CD4-positive, alpha-beta T cell (primary cell): ENCODE measurements around the gene UBE3B. TPM values are rescaled to one million over a fixed set of nuclear protein-coding genes. Genes with fewer than 3 reads are reported as not detected.

ENCODE experiments used
- ATAC-seq: fragments of 200-7000 bp; cut with Tn5 transposase; one replicate; pipeline ENCODE4 v1.10.0; 2022; ENCODE audit warnings: mild to moderate bottlenecking; ENCODE audit not compliant: poor library complexity
- CTCF ChIA-PET: fragments of 350-600 bp; sonication (Branson Sonifier 250); formaldehyde crosslinking; loops from one replicate; lab custom pipeline; 2021; ENCODE audit warnings: antibody characterized with exemption, inconsistent platforms; lab: Charles Lee
- POLR2A ChIA-PET: fragments of 350-600 bp; sonication (Branson Sonifier 250); formaldehyde crosslinking; loops from one replicate; lab custom pipeline; 2021; ENCODE audit warnings: antibody characterized with exemption, inconsistent platforms; lab: Charles Lee
- DNase-seq, 14 experiments: peaks; one replicate each; pipeline ENCODE4 v3.0.0-alpha.2; 2013 to 2020; ENCODE audit warnings: mixed read lengths in 2 of 14
- H3K27ac ChIP-seq, 2 donors: one replicate each; pipeline versions ENCODE4 v1.5.1 to v1.7.0; 2013; ENCODE audit warnings: low read length in 2 of 2, low read depth in 1 of 2, mild to moderate bottlenecking in 1 of 2
- H3K27me3 ChIP-seq, 2 experiments: 1 replicate in 1 of 2; 2 replicates in 1 of 2; pipeline versions ENCODE4 v1.6.1 to v1.7.0; 2013; ENCODE audit warnings: low read length in 2 of 2, control low read depth in 1 of 2, mild to moderate bottlenecking in 1 of 2, moderate library complexity in 1 of 2; ENCODE audit not compliant: insufficient read depth in 2 of 2, control insufficient read depth in 1 of 2
- H3K36me3 ChIP-seq: one replicate; pipeline ENCODE4 v1.6.1; 2013; ENCODE audit warnings: low read length, control low read depth; ENCODE audit not compliant: insufficient read depth
- H3K4me1 ChIP-seq: one replicate; pipeline ENCODE4 v1.6.1; 2013; ENCODE audit warnings: low read length, control low read depth; ENCODE audit not compliant: insufficient read depth
- H3K4me3 ChIP-seq: one replicate; pipeline ENCODE4 v1.5.1; 2013; ENCODE audit warnings: mild to moderate bottlenecking, low read length, moderate library complexity
- H3K9me3 ChIP-seq, 2 experiments: 1 replicate in 1 of 2; 2 replicates in 1 of 2; pipeline versions ENCODE4 v1.6.1 to v1.7.0; 2013; ENCODE audit warnings: low read length in 2 of 2, mild to moderate bottlenecking in 2 of 2, control low read depth in 1 of 2, moderate library complexity in 1 of 2; ENCODE audit not compliant: control insufficient read depth in 1 of 2, insufficient read depth in 1 of 2
- H3K27ac Mint-ChIP-seq: one replicate; pipeline ENCODE4 v1.8.0; 2020; ENCODE audit warnings: mixed read lengths
- H3K27me3 Mint-ChIP-seq: one replicate; pipeline ENCODE4 v1.8.0; 2021; ENCODE audit warnings: mixed read lengths
- H3K36me3 Mint-ChIP-seq: one replicate; pipeline ENCODE4 v1.8.0; 2021; ENCODE audit warnings: low read depth, mixed read lengths
- H3K4me1 Mint-ChIP-seq: one replicate; pipeline ENCODE4 v1.8.0; 2021; ENCODE audit warnings: low read depth, mixed read lengths
- H3K4me3 Mint-ChIP-seq: one replicate; pipeline ENCODE4 v1.8.0; 2020; ENCODE audit warnings: mild to moderate bottlenecking, mixed read lengths
- H3K9me3 Mint-ChIP-seq: one replicate; pipeline ENCODE4 v1.8.0; 2020; ENCODE audit warnings: mixed read lengths
- CTCF ChIP-seq: fragments of 200-600 bp; IDR thresholded peaks from one replicate; pipeline ENCODE4 v1.8.0; 2022; ENCODE audit warnings: antibody characterized with exemption, mild to moderate bottlenecking
- intact Hi-C, 2 experiments: fragments of 100-400 bp; cut with DNase I in 1 of 2; cut with micrococcal nuclease in 1 of 2; formaldehyde crosslinking; loops; one replicate each; pipeline versions ENCODE4 v1.15.1 to v1.9.0; 2023 to 2025; cut with DNase I, micrococcal nuclease
- total RNA-seq, 174 experiments: library from RNA in 2 of 174; stranded (reverse) in 2 of 174; gene quantifications; one replicate each; pipeline ENCODE4 v1.2.3 and lab custom pipeline; 2021 to 2026

The UBE3B gene
- total RNA-seq, 2 experiments from 2014 or later: 17.2 to 19.9 TPM

GRCh38 chr12:109547286-109547685, 69.9 kb downstream of the UBE3B start:
- H3K9me3 Mint-ChIP-seq: no peaks in the 10 kb centered on the region
- Histone ChIP-seq H3K9me3 (no peaks in the 10 kb centered on the region), H3K4me1 (peaks cover 15% of the 10 kb centered on the region), H3K4me3 (no peak overlapping the region), H3K36me3 (no peaks in the 10 kb centered on the region), H3K27ac (no peak overlapping the region), H3K27me3 (peaks cover 0 to 12% of the 10 kb centered on the region in 2 experiments)
- H3K4me1 Mint-ChIP-seq: peaks cover 8% of the 10 kb centered on the region
- POLR2A ChIA-PET: no interaction called here
- no peak overlapping the region for H3K4me3 Mint-ChIP-seq
- no peak for TF ChIP-seq CTCF
- no peaks in the 10 kb centered on the region for H3K36me3 Mint-ChIP-seq
- DNase-seq: no peak
- peaks cover 20% of the 10 kb centered on the region for H3K27me3 Mint-ChIP-seq
- CTCF ChIA-PET: no interaction called here
- intact Hi-C loops: no loop called here
- H3K27ac Mint-ChIP-seq: no peak overlapping the region
- no peak for ATAC-seq

- intact Hi-C loops: no loop called here
- Histone ChIP-seq H3K9me3 (no peaks in the 10 kb centered on the region), H3K27ac (no peak overlapping the region), H3K36me3 (no peaks in the 10 kb centered on the region), H3K4me1 (peaks cover 15% of the 10 kb centered on the region), H3K27me3 (peaks cover 0 to 12% of the 10 kb centered on the region in 2 experiments), H3K4me3 (no peak overlapping the region)
- Mint-ChIP-seq H3K27ac (no peak overlapping the region), H3K36me3 (no peaks in the 10 kb centered on the region), H3K4me3 (no peak overlapping the region), H3K4me1 (peaks cover 8% of the 10 kb centered on the region), H3K9me3 (no peaks in the 10 kb centered on the region), H3K27me3 (peaks cover 20% of the 10 kb centered on the region)
- POLR2A ChIA-PET: no interaction called here
- ATAC-seq (no peak), DNase-seq (no peak)
- TF ChIP-seq CTCF: no peak
- CTCF ChIA-PET: no interaction called here
Observed at GRCh38 chr12:109548258-109548657, 70.8 kb downstream of the UBE3B start.

GRCh38 chr12:109549613-109550270, 72.3 kb downstream of the UBE3B start:
- no peaks in the 10 kb centered on the region for H3K9me3 Mint-ChIP-seq
- no peaks in the 10 kb centered on the region for H3K36me3 ChIP-seq
- peaks cover 20% of the 10 kb centered on the region for H3K27me3 Mint-ChIP-seq
- ATAC-seq (no peak), DNase-seq (no peak)
- peaks cover 0 to 12% of the 10 kb centered on the region in 2 experiments for H3K27me3 ChIP-seq
- H3K4me3 ChIP-seq: no peak overlapping the region
- intact Hi-C loops: no loop called here
- peaks cover 11% of the 10 kb centered on the region for H3K4me1 ChIP-seq
- TF ChIP-seq CTCF: no peak
- H3K4me1 Mint-ChIP-seq: peaks cover 7% of the 10 kb centered on the region
- POLR2A ChIA-PET: no interaction called here
- no peak overlapping the region for H3K27ac Mint-ChIP-seq
- H3K27ac ChIP-seq: no peak overlapping the region
- no peaks in the 10 kb centered on the region for H3K36me3 Mint-ChIP-seq
- CTCF ChIA-PET: no interaction called here
- no peak overlapping the region for H3K4me3 Mint-ChIP-seq
- H3K9me3 ChIP-seq: no peaks in the 10 kb centered on the region
